HCT116 (cell line): ENCODE data around the gene KRTAP12-3.

ENCODE experiments used
- CBX3 ChIP-seq: IDR thresholded peaks from 2 replicates; pipeline ENCODE4 v1.6.1; 2012; ENCODE audit warnings: low read depth
- EZH2 ChIP-seq: fragments of 200-600 bp; sonication (generic); IDR thresholded peaks from 2 replicates; pipeline ENCODE4 v1.6.1; 2017; ENCODE audit warnings: antibody characterized with exemption, mixed run types
- JUND ChIP-seq: IDR thresholded peaks from 2 replicates; pipeline ENCODE4 v1.6.1; 2012
- MAX ChIP-seq: IDR thresholded peaks from 2 replicates; pipeline ENCODE4 v1.6.1; 2012
- POLR2A ChIP-seq: IDR thresholded peaks from 2 replicates; pipeline ENCODE4 v1.7.0; 2011; ENCODE audit warnings: borderline replicate concordance; ENCODE audit not compliant: insufficient read depth, insufficient read length; ENCODE audit errors: extremely low read depth
- POLR2AphosphoS5 ChIP-seq: IDR thresholded peaks from 2 replicates; pipeline ENCODE4 v1.6.1; 2011; ENCODE audit warnings: mild to moderate bottlenecking, low read depth, low read length, moderate library complexity
- REST ChIP-seq: IDR thresholded peaks from 2 replicates; pipeline ENCODE4 v1.6.1; 2012; ENCODE audit warnings: low read depth
- SIN3A ChIP-seq: IDR thresholded peaks from 2 replicates; pipeline ENCODE4 v1.6.1; 2012; ENCODE audit warnings: low read depth
- SP1 ChIP-seq: IDR thresholded peaks from 2 replicates; pipeline ENCODE4 v1.6.1; 2012; ENCODE audit warnings: low read depth
- SRF ChIP-seq: IDR thresholded peaks from 2 replicates; pipeline ENCODE4 v1.6.1; 2012; ENCODE audit warnings: low read depth
- ZNF274 ChIP-seq: fragments of 200-500 bp; sonication (Bioruptor generic); IDR thresholded peaks from 2 replicates; pipeline ENCODE4 v1.6.1; 2014; ENCODE audit warnings: mild to moderate bottlenecking, low read depth, low read length, inconsistent platforms
- TF ChIP-seq, protein P1 (sequence below), 3 experiments: fragments of 200-600 bp in 1 of 3; sonication (generic) in 1 of 3; IDR thresholded peaks in 2 of 3; conservative IDR thresholded peaks in 1 of 3; 2 replicates each; pipeline ENCODE4 v1.5.1; 2012 to 2017; ENCODE audit warnings: low read depth in 2 of 3, low read length in 2 of 3, antibody characterized with exemption in 1 of 3, borderline replicate concordance in 1 of 3, control low read depth in 1 of 3, mild to moderate bottlenecking in 1 of 3, mixed read lengths in 1 of 3, mixed run types in 1 of 3, moderate library complexity in 1 of 3; ENCODE audit not compliant: insufficient read depth in 1 of 3

DNA sequence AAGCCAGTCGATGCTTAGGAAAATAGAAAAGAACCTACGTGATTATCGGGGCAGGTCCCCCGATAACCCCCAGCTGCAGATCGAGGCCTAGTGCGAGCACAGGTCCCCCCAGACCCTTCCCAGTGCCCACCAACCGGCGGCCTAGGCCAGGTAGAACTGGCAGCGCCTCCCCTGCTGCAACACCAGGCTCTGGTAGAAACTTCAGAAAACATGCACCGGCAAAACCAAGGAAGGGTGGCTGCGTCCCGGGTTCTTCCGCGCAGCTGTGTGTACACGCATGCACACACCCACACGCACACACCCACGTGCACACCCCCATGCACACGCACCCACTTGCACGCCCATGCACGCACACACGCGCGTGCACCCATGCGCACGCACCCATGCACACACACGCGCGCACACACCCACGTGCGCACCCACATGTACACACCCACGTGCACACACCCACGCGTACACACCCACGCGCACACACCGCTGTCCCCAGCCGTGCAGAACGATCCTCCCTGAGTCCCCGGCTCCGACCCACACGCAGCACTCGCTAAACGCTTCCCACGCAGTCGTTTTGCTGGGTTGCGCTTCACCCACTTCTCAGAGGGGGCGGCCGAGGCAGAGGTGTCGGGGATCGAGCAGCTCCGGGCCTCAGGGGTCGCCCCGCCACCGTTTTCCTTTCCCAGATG lies 48.4 kb downstream of the KRTAP12-3 start:
- no peak for TF ChIP-seq POLR2A
- TF ChIP-seq SRF: no peak
- TF ChIP-seq CBX3: no peak
- no peak for TF ChIP-seq SIN3A
- no peak for TF ChIP-seq POLR2AphosphoS5
- TF ChIP-seq, protein P1, sequence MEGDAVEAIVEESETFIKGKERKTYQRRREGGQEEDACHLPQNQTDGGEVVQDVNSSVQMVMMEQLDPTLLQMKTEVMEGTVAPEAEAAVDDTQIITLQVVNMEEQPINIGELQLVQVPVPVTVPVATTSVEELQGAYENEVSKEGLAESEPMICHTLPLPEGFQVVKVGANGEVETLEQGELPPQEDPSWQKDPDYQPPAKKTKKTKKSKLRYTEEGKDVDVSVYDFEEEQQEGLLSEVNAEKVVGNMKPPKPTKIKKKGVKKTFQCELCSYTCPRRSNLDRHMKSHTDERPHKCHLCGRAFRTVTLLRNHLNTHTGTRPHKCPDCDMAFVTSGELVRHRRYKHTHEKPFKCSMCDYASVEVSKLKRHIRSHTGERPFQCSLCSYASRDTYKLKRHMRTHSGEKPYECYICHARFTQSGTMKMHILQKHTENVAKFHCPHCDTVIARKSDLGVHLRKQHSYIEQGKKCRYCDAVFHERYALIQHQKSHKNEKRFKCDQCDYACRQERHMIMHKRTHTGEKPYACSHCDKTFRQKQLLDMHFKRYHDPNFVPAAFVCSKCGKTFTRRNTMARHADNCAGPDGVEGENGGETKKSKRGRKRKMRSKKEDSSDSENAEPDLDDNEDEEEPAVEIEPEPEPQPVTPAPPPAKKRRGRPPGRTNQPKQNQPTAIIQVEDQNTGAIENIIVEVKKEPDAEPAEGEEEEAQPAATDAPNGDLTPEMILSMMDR (IDR thresholded peaks at IDR 0.05 in 2 of 3, conservative IDR thresholded peaks at IDR 0.05 in 1 of 3; ENCODE audit: borderline replicate concordance in 1 of 3, insufficient read depth in 1 of 3, low read depth in 2 of 3, low read length in 2 of 3): no peak
- no peak for TF ChIP-seq MAX
- no peak for TF ChIP-seq EZH2
- TF ChIP-seq REST: no peak
- no peak for TF ChIP-seq ZNF274
- no peak for TF ChIP-seq JUND
- TF ChIP-seq SP1: no peak
